ENCODE data around the gene SELL. TPM values are rescaled to one million over a fixed set of nuclear protein-coding genes. Genes with fewer than 3 reads are reported as not detected.

Gene SELL
- total and polyA plus RNA-seq, 10 of the 15 experiments (the other 5 are each of a cell fraction or from before 2014, with no cell fraction given) = 31.8 to 66.0 (median 50.9) TPM

- ChIA-PET SMC1A (ENCODE audit: uncharacterized antibody, unreplicated experiment) (interaction anchor here (0.7 to 10.1 kb wide), 7 partner anchors 12 to 648 kb away, joined by 3 to 176 read pairs (median 32); no protein-coding TSS in a partner anchor), POLR2A (interaction anchor here (1.2 to 8.1 kb wide), 2 partner anchors 10 to 12 kb away, joined by 5 to 64 read pairs; no protein-coding TSS in a partner anchor), CTCF (interaction anchor here (0.6 to 7.7 kb wide), 8 partner anchors 8 to 271 kb away, joined by 3 to 48 read pairs (median 3); no protein-coding TSS in a partner anchor), RAD21 (ENCODE audit: unreplicated experiment) (interaction anchor here (0.7 to 6.1 kb wide), 2 partner anchors 10 to 17 kb away, joined by 4 to 71 read pairs; no protein-coding TSS in a partner anchor)
- Histone ChIP-seq H3K79me2 (ENCODE audit: control insufficient read depth, insufficient read depth, low read length) (no peaks in the 10 kb centered on the region), H3K27ac (ENCODE audit: control insufficient read depth, insufficient read depth) (no peak overlapping the region), H3K36me3 (ENCODE audit: control insufficient read depth in 2 of 2, insufficient read depth in 2 of 2, low read length in 1 of 2) (no peaks in the 10 kb centered on the region), H3K4me1 (ENCODE audit: control insufficient read depth, insufficient read depth, low read length) (peaks cover 51% of the 10 kb centered on the region), H2AFZ (ENCODE audit: control insufficient read depth, low read depth, low read length) (no peak overlapping the region), H3K4me3 (no peak overlapping the region), H3K9me3 (replicated peaks; ENCODE audit: control insufficient read depth, insufficient read depth, low read length) (no peaks in the 10 kb centered on the region), H3K4me2 (ENCODE audit: control insufficient read depth, insufficient read depth) (no peak overlapping the region), H3K9ac (ENCODE audit: control insufficient read depth, insufficient read depth, low read length) (no peak overlapping the region), H4K20me1 (ENCODE audit: control insufficient read depth, insufficient read depth) (no peaks in the 10 kb centered on the region), H3K27me3 (replicated peaks in 1 of 2; ENCODE audit: control insufficient read depth in 2 of 2, insufficient read depth in 2 of 2, low read length in 1 of 2) (no peaks in the 10 kb centered on the region)
- DNase-seq (ENCODE audit: low read depth, low spot score) (no peak), FAIRE-seq (no peak), ATAC-seq (no peak)
- TF ChIP-seq CEBPZ (IDR thresholded peaks at IDR 0.05; ENCODE audit: low read depth, low read length) = no peak
- no peak for TF ChIP-seq ZBED1 (IDR thresholded peaks at IDR 0.05; ENCODE audit: borderline replicate concordance)
- no peak for TF ChIP-seq IKZF2 (IDR thresholded peaks at IDR 0.05)
- TF ChIP-seq, protein P1, sequence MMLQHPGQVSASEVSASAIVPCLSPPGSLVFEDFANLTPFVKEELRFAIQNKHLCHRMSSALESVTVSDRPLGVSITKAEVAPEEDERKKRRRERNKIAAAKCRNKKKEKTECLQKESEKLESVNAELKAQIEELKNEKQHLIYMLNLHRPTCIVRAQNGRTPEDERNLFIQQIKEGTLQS (IDR thresholded peaks at IDR 0.05; ENCODE audit: borderline replicate concordance, extremely low read depth, low read depth, low read length) = no peak
- no peak for TF ChIP-seq RUNX3 (IDR thresholded peaks at IDR 0.05; ENCODE audit: low read length)
- no peak for TF ChIP-seq NKRF (conservative IDR thresholded peaks at IDR 0.05)
- TF ChIP-seq JUNB (IDR thresholded peaks at IDR 0.05) = no peak
- TF ChIP-seq, protein P2, sequence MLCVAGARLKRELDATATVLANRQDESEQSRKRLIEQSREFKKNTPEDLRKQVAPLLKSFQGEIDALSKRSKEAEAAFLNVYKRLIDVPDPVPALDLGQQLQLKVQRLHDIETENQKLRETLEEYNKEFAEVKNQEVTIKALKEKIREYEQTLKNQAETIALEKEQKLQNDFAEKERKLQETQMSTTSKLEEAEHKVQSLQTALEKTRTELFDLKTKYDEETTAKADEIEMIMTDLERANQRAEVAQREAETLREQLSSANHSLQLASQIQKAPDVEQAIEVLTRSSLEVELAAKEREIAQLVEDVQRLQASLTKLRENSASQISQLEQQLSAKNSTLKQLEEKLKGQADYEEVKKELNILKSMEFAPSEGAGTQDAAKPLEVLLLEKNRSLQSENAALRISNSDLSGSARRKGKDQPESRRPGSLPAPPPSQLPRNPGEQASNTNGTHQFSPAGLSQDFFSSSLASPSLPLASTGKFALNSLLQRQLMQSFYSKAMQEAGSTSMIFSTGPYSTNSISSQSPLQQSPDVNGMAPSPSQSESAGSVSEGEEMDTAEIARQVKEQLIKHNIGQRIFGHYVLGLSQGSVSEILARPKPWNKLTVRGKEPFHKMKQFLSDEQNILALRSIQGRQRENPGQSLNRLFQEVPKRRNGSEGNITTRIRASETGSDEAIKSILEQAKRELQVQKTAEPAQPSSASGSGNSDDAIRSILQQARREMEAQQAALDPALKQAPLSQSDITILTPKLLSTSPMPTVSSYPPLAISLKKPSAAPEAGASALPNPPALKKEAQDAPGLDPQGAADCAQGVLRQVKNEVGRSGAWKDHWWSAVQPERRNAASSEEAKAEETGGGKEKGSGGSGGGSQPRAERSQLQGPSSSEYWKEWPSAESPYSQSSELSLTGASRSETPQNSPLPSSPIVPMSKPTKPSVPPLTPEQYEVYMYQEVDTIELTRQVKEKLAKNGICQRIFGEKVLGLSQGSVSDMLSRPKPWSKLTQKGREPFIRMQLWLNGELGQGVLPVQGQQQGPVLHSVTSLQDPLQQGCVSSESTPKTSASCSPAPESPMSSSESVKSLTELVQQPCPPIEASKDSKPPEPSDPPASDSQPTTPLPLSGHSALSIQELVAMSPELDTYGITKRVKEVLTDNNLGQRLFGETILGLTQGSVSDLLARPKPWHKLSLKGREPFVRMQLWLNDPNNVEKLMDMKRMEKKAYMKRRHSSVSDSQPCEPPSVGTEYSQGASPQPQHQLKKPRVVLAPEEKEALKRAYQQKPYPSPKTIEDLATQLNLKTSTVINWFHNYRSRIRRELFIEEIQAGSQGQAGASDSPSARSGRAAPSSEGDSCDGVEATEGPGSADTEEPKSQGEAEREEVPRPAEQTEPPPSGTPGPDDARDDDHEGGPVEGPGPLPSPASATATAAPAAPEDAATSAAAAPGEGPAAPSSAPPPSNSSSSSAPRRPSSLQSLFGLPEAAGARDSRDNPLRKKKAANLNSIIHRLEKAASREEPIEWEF (IDR thresholded peaks at IDR 0.05; ENCODE audit: insufficient replicate concordance, low read depth, low read length) = no peak
- TF ChIP-seq PAX8 (IDR thresholded peaks at IDR 0.05) = no peak
- no peak for TF ChIP-seq RAD21 (IDR thresholded peaks at IDR 0.05; ENCODE audit: insufficient read depth, low read depth, low read length)
- TF ChIP-seq NRF1 (conservative IDR thresholded peaks at IDR 0.05; ENCODE audit: low read depth, low read length) = no peak
- TF ChIP-seq YY1 (IDR thresholded peaks at IDR 0.05; ENCODE audit: low read depth, low read length) = no peak
- TF ChIP-seq TCF12 (IDR thresholded peaks at IDR 0.05; ENCODE audit: low read depth, low read length) = no peak
- TF ChIP-seq FOXM1 (IDR thresholded peaks at IDR 0.05; ENCODE audit: low read depth, low read length) = no peak
- TF ChIP-seq ZNF622 (IDR thresholded peaks at IDR 0.05) = no peak
- in situ Hi-C loops (cut with MboI) (no loop called here), intact Hi-C loops (cut with micrococcal nuclease; ENCODE audit: unreplicated experiment) (loop anchor here (10.0 kb wide), 1 partner anchor 204 kb away; the partner anchor contains the start of gene SCYL3)
- no TSS peak for BruUV-seq (replicated peaks)
Measured at GRCh38 chr1:169690489-169690888, 20.9 kb downstream of the SELL start.

Data from GM12878 (cell line).